GM19438 (cell line): ENCODE measurements around the gene NRARP.
A peak's percentile ranks its signal among the peaks of the same experiment; 100 is the strongest.

Source experiments
- ATAC-seq: cut with Tn5 transposase; IDR thresholded peaks from one replicate; pipeline ENCODE4 v1.9.1; 2021; ENCODE audit warnings: low read depth; ENCODE audit not compliant: unreplicated experiment

Gene NRARP

DNA sequence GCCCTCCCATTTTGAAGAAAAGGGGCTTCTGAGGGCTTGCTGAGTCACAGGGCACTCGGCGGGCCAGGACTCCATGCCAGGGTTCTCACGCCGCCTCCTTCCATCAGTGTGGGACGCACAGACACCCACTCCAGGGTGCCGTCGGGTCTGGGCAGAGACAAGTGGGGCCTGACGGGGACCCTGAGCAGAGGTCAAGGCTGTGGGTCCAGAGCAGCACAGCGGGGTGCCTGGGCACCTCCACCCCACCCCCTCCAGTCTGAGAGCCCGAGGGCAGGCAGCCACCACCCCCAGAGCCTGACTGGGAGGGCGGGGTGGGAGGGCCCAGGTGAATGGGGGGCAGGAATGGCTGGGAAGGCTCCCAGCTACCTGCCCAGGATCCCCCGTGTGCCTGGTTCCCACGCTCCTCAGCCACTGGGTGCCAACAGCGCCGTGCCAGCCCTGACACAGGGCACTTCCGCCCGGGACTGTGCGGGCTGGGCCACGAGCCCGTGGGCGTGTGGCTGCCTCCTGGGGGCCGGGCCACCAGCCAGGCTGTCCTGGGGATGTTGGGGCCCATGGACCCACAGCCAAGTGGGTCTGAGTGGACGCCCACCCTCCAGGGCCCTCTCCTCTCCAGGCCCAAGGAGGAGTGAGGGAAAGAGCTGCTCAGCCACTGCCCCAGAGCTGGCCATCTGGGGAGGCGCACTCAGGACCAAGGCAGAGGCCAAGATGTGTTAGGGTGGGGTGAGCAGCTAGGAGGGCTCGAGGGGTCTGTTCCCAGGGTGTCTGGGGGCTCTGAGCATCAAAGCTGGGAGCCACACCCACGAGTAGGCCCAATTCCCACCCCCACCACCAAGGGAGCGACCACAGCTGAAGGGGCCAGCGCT lies 10.1 kb upstream of the NRARP start:
- no peak for ATAC-seq

DNA sequence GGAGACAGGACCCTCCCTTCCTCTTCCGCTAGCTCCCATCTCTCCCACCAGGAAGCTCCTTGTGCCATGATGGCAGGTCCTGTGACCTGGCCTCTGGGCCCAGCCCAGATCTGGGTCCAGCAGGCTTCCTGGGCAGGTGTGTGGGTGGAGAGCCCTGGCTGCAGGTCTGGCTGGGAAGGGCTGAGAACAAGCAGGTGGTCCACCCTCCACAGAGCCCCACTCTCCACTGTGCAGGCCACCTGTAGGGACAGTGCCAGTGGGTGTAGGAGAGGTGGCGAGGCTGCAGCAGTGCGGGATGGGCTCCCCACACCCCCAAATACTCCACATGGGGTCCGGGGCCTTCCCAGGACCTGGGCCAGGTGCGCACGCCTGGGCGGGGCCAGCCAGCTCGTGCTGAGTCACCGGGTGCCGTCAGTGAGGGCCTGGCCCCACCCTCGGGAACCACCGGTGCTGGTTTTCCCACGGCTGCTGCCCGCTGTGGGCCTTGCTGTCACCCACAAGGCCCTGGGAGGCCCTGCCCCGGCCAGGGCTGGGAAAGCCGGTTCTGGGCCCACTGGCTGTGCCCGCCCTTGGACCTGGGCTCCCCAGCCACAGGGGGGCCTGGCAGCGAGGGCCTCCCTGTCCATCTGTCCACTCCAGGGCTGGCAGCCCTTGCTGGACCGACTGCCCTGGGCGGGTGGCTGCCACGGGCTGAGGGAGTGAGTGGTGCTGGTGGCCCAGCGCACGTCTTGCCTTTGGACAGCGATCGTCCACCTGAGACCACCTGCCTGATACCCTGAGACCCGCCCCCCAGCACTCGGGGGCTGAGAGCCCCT lies 9.3 kb upstream of the NRARP start:
- ATAC-seq, result no peak

- no peak for ATAC-seq
Measured at GRCh38 chr9:137310189-137311052, 8.3 kb upstream of the NRARP start.

- no peak for ATAC-seq
Measured at GRCh38 chr9:137309368-137310188, 7.5 kb upstream of the NRARP start.

GRCh38 chr9:137308057-137308619 lies 6.1 kb upstream of the NRARP start:
- no peak for ATAC-seq

DNA sequence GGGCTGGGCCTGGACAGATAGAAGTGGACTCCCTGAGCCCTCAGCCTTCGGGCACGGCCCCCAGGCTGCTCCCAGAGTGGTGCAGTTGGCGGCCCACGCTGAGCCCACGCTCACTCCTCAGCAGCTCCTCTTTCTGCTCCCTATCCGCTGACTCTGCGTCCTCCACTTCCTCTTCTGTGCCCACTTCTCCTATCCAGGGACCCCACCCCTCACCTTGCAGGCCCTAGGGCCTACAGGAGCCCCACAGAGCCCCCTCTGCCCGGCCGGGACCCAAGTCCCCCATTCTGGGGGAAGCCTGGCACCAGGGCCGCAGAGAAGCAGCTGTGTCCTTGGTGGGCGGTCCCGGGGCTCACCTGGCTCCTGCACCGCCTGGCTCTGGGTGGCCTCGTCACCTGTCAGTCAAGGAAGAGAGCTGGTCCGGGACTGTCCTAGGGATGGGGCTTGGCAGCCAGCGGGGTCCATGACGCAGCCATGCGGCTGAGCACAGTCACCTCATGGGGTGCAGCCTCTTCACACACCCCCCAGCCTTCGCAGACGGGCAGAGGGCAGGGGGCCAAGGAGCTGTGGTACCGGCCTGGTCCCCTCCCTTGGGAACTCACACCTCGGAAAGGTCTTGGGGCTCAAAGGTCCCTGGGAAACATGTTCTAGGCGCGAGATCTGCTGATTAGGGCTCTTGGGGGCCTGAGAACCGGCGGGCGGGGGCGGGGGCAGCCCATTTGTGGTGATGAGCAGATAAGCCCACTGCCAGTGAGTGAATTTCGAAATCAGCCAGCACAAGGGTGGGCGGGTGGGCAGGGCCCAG lies 5.4 kb upstream of the NRARP start:
- no peak for ATAC-seq

DNA sequence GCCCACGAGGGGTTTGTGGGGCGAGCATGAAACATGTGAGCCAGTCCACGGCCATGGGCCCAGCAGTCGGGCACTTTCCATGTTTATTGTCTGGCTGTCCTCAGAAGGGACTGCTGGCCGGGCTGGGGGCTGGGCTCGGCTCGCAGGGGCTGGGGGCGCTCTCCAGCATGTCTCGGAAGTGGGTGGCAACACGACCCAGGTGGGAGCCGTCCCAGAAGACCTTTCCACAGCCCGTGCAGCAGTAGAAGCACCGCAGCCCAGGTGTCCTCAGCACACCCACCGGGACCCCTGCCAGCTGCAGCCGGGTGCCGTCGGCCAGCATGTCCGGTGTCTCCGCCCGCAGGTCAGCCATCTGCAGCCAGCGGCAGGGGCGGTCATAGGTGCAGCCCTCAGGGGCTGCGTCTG lies 4.8 kb upstream of the NRARP start:
- no peak for ATAC-seq

- no peak for ATAC-seq
Measured at GRCh38 chr9:137306066-137306849, 4.2 kb upstream of the NRARP start.

GRCh38 chr9:137305798-137306065 lies 3.7 kb upstream of the NRARP start:
- ATAC-seq, result no peak

GRCh38 chr9:137305060-137305797 lies 3.2 kb upstream of the NRARP start:
- ATAC-seq, result no peak

GRCh38 chr9:137304383-137305059 lies 2.5 kb upstream of the NRARP start:
- ATAC-seq, result no peak

DNA sequence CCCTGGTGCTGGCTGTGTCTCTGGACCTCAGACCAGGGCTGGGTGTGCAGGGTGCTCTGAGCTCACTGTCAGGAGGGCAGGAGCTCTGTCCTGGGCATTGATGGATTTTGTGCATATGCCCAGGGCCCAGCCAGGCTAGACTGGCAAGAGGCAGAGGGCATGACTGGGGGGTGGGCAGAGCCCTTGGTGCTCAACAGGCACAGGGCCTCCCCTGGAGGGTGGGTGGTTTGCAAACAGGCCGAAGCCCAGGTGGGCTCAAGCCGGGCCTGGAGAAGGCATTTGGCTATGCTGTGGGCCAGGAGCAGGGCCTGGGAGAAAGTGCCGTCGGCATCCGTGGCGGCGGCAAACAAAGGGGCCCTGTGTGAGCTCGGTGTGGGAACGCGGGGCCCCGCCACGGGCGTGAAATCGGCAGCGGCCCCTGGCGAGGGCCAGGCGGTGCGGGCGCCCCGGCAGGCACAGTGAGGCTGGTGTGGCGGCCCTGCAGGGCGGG lies 1.9 kb upstream of the NRARP start:
- no peak for ATAC-seq

GRCh38 chr9:137303151-137303892 lies 1.3 kb upstream of the NRARP start:
- ATAC-seq, result no peak

- ATAC-seq, result peak; percentile 52
Measured at GRCh38 chr9:137302449-137303150, 529 bp upstream of the NRARP start.

- no peak for ATAC-seq
Measured at GRCh38 chr9:137301081-137301947, 757 bp downstream of the NRARP start.
